ENCODE measurements around the gene C2CD2.

GRCh38 chr21:41923186-41923585, 30.6 kb downstream of the C2CD2 start:
- no peak for TF ChIP-seq EP300 (IDR thresholded peaks at IDR 0.05; ENCODE audit: borderline replicate concordance in 1 of 2, control insufficient read depth in 1 of 2, low read depth in 2 of 2, low read length in 2 of 2)
- no peak for TF ChIP-seq IRF3 (IDR thresholded peaks at IDR 0.05)

Measured in GM12878 (cell line).